Right ventricle myocardium superior (tissue), 1 donor: Measurements from ENCODE around the gene TNFAIP2. TPM values are rescaled to one million over a fixed set of nuclear protein-coding genes. Genes with fewer than 3 reads are reported as not detected.
A peak's percentile ranks its signal among the peaks of the same experiment; 100 is the strongest.
"Not testable (repeated sequence)": the region's sequence is repeated elsewhere in the genome, so short reads cannot be mapped to it uniquely, and the experiment has no call there.

Source experiments
- ATAC-seq: fragments of 200-7000 bp; cut with Tn5 transposase; one replicate; pipeline ENCODE4 v1.9.1; 2020; ENCODE audit warnings: mild to moderate bottlenecking; ENCODE audit not compliant: poor library complexity
- DNase-seq: peaks from one replicate; pipeline ENCODE4 v3.0.0-alpha.2; 2020
- intact Hi-C: fragments of 100-400 bp; cut with DNase I; formaldehyde crosslinking; loops from one replicate; pipeline ENCODE4 v1.11.2; 2022
- total RNA-seq: library from RNA; stranded (reverse); fragmentation: NEBNext Ultra II Directional; extraction: Animal tissue kit (Norgen Biotek cat#: 25700); gene quantifications from one replicate; pipeline ENCODE4 v1.2.1, GENCODE V29; 2021
- donor health status: DM: no; HTN: yes; CAD: no; lungs with severe emphysema.

Gene TNFAIP2
- total RNA-seq, 1 donor from 2014 or later = 46.7 TPM

- no peak for ATAC-seq
These were observed 6.6 kb upstream of the TNFAIP2 start for GRCh38 chr14:103116636-103117035.

GRCh38 chr14:103117499-103117898 lies 5.8 kb upstream of the TNFAIP2 start:
- DNase-seq, ATAC-seq, intact Hi-C loops: not testable (repeated sequence)

More at GRCh38 chr14:103116636-103117035, 6.6 kb upstream of the TNFAIP2 start:
- DNase-seq = no peak
- intact Hi-C loops = no loop called here

- intact Hi-C loops = no loop called here
These were observed 5.1 kb upstream of the TNFAIP2 start for GRCh38 chr14:103118018-103118662.

GRCh38 chr14:103118663-103119404 lies 4.4 kb upstream of the TNFAIP2 start:
- intact Hi-C loops = no loop called here
- DNase-seq (peak; percentile 91), ATAC-seq (peak; percentile 5)

More at GRCh38 chr14:103118018-103118662, 5.1 kb upstream of the TNFAIP2 start:
- peak; percentile 45 for ATAC-seq
- DNase-seq = peak; percentile 92

- DNase-seq, intact Hi-C loops, ATAC-seq: not testable (repeated sequence)
These were observed 3.7 kb upstream of the TNFAIP2 start for GRCh38 chr14:103119527-103119926.

DNA sequence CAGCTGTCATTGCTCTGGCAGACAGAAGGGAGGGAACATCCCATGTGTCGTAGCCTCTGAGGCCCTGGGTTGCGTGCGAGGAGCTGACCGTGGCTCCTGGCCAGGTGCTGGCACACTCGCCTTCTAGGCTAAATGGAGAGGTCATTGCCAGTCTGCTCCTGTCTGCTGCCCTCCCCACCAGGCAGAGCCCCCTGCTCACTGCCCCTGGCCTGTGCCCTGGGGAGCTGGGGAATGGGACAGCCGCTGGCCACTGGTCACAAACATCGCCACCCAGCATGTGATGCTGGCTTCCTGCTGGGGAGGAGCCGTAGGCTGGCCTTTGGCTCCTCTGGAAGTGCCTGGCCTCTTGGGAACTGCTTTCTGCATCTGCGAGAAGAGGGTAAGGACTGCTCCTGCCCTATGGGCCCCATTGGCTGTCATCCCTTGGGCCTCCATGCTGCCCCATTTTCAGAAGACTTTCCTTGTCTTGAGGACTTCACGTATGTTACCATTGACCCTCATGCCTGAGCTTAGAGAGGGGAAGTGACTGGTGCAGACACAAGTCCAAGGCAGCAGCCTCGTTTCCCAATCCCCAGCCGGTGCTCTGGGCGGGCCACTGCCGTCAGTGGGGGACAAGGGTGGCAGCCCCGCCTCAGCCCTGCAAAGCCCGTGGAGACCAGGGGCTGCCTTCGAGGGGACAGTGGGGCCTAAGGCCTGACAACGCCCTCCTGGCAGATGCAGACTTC lies 2.0 kb upstream of the TNFAIP2 start:
- DNase-seq = peak; percentile 87
- ATAC-seq = peak; percentile 19
- intact Hi-C loops = no loop called here

DNA sequence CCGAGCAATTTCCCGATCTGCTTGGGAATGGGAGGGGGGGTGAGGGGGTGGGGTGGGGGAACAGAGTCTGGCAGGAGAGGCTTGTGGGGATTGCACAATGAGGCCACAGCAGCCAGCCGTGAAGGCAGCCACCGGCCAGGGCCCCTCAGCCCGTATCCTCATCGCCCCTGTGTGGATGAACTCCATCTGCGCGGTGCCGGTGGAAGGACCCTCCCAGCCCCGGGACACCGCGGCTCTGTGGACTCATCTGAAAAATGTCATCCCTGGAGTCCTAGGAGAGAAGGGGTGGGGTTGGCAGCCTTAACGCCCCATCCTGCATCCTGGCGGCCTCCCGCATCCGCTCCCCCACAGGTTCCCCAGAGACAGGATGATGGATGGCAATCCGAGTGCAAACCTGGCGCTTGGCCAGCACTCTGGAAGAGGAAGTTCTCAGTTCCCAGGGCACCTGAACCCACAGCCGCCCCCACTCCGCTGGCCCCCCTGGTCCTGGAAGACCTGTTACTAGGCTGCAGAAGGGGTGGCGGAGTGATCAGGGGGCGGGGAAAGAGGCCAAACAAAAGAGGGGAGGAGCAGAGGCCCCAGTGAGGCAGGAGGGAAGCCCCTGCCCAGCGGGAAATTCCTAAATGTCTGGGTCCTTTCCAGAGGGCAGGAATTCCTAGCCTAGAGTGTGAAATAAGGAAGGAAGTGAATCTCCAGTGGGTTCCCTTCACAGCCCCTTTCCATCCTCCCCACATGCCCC lies 1.2 kb upstream of the TNFAIP2 start:
- intact Hi-C loops = no loop called here
- peak; percentile 95 for DNase-seq
- ATAC-seq = peak; percentile 59

- DNase-seq = no peak
- ATAC-seq = peak; percentile 0
- intact Hi-C loops = no loop called here
These were observed 695 bp upstream of the TNFAIP2 start for GRCh38 chr14:103122585-103122946.

- ATAC-seq (peak; percentile 14), DNase-seq (peak; percentile 81)
- intact Hi-C loops = no loop called here
These were observed 606 bp downstream of the TNFAIP2 start for GRCh38 chr14:103123634-103124500.

- intact Hi-C loops = no loop called here
- DNase-seq (peak; percentile 37), ATAC-seq (no peak)
These were observed 1.3 kb downstream of the TNFAIP2 start for GRCh38 chr14:103124501-103125001.

GRCh38 chr14:103125098-103126070 lies 2.1 kb downstream of the TNFAIP2 start:
- DNase-seq (peak; percentile 39), ATAC-seq (no peak)
- intact Hi-C loops = no loop called here

DNA sequence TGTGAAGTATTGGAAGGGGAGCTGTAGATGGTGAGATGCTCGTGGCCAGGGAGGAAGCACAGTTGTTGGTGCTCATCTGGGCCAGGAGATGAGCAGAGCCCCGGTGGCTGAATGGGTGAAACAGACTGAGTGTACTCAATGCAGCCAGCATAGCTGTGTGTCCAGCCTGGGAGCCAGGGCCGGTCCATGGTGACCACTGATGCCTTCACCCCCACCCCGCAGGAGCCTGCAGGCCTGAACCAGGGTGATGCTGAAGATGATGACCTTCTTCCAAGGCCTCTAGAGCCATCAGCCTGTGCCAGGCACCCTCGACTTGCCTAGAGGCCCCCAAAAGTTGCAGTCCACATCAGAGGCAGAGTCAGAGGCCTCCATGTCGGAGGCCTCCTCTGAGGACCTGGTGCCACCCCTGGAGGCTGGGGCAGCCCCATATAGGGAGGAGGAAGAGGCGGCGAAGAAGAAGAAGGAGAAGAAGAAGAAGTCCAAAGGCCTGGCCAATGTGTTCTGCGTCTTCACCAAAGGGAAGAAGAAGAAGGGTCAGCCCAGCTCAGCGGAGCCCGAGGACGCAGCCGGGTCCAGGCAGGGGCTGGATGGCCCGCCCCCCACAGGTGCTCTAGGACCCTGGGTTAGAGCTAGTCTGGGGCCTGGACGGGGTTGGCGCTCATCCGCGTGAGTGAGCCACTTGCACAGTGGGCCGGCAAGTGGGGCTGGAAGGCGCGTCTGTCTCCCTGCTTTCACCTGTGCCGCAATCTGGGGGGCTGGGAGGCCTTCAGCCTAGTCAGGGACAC lies 3.0 kb downstream of the TNFAIP2 start:
- DNase-seq = peak; percentile 43
- intact Hi-C loops = no loop called here

DNA sequence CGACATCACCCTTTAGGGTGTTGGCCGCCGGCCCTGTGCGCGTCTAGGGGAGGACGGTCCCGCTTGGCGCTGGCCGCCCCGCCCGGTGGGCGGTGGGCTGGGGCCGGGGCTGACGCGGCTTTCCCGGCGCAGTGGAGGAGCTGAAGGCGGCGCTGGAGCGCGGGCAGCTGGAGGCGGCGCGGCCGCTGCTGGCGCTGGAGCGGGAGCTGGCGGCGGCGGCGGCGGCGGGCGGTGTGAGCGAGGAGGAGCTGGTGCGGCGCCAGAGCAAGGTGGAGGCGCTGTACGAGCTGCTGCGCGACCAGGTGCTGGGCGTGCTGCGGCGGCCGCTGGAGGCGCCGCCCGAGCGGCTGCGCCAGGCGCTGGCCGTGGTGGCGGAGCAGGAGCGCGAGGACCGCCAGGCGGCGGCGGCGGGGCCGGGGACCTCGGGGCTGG lies 3.6 kb downstream of the TNFAIP2 start:
- ATAC-seq (peak; percentile 22), DNase-seq (peak; percentile 72)
- intact Hi-C loops = no loop called here

More for the DNA sequence above, 3.0 kb downstream of the TNFAIP2 start:
- no peak for ATAC-seq

GRCh38 chr14:103127356-103127755 lies 4.1 kb downstream of the TNFAIP2 start:
- DNase-seq (peak; percentile 39), ATAC-seq (no peak)
- intact Hi-C loops = no loop called here

DNA sequence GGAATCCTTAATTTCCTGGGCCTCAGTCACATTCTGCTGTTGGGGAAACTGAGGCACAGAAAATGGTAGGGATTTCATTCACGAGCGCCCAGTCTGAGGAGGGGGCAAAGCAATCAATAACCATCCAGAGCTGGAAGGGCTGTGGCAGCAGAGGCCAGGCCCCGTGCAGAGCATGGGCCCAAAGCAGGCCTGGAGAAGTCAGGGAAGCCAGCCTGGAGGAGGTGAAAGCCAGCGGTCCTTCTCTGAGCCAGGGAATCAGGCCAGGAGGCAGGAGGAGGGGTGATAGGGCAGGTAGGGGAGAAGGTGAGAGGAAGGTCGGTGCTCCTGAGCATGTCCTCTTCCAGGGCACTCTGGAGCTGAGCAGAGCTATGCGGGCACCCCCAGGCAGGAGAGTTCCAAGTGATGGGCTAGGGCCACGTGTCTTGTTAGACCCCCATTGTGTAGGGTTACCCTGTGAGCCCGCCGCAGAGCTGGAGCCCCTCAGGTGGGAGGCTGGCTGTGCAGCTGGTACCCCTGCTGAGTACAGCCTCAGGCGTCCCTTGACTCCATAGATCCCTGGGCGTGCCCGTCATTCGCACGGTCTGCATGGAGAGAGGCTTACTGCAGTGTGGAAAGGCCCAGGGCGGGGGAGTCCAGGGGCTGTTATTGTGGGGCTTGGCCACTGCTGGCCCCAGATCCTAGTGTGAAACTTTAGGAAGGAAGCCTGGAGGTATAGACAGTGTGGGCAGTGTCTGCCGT lies 4.8 kb downstream of the TNFAIP2 start:
- intact Hi-C loops = no loop called here
- DNase-seq (peak; percentile 41), ATAC-seq (no peak)
